Cardiac fibroblast (primary cell): ENCODE measurements around the gene SLC5A10.

Experiments used
- DNase-seq, 2 donors: peaks; one replicate each; pipeline versions ENCODE4 v3.0.0 to v3.0.0-alpha.2; 2010; ENCODE audit warnings: low read depth in 2 of 2
- H3K4me3 ChIP-seq, 2 donors: replicated peaks in 1 of 2; 1 replicate in 1 of 2; 2 replicates in 1 of 2; pipeline ENCODE4 v1.5.1; 2011; ENCODE audit warnings: low read depth in 2 of 2, low read length in 2 of 2, mild to moderate bottlenecking in 2 of 2, moderate library complexity in 1 of 2
- TF ChIP-seq, protein P1 (sequence below): IDR thresholded peaks from one replicate; pipeline ENCODE4 v1.5.1; 2011; ENCODE audit warnings: low read depth, mild to moderate bottlenecking, low read length, inconsistent platforms

Gene SLC5A10

DNA sequence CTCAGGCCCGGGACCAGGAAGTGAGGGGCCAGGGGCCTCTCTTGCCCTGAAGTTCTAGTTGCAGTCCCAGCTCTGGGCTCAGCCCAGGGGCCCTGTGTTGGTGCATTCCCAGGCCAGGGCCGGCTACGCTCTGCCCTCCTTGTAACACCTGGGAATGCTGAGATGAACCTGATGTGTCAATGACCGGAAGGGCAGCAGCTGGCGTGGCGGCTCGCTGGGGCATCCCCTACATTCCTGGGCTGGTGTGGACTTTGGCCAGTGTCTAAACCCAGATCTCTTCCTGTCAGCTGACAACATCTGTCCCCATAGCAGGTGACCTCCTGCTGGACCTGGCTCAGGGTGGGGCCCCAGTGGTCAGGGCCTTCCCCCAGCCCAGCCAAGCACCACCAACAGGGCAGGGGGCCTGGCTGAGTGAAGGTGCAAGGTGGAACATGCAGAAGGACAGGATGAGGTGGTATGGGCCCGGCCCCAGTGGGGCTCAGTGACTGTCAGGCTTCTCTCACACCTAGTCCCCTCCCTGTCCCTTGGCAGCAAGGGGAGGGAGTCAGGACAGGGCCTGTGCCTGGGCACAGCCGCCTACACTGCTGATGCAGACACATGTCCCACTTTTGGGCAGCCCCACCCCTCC, 36.7 kb downstream of the SLC5A10 start:
- no peak overlapping the region for H3K4me3 ChIP-seq
- no peak for DNase-seq
- TF ChIP-seq, protein P1, sequence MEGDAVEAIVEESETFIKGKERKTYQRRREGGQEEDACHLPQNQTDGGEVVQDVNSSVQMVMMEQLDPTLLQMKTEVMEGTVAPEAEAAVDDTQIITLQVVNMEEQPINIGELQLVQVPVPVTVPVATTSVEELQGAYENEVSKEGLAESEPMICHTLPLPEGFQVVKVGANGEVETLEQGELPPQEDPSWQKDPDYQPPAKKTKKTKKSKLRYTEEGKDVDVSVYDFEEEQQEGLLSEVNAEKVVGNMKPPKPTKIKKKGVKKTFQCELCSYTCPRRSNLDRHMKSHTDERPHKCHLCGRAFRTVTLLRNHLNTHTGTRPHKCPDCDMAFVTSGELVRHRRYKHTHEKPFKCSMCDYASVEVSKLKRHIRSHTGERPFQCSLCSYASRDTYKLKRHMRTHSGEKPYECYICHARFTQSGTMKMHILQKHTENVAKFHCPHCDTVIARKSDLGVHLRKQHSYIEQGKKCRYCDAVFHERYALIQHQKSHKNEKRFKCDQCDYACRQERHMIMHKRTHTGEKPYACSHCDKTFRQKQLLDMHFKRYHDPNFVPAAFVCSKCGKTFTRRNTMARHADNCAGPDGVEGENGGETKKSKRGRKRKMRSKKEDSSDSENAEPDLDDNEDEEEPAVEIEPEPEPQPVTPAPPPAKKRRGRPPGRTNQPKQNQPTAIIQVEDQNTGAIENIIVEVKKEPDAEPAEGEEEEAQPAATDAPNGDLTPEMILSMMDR: no peak

DNA sequence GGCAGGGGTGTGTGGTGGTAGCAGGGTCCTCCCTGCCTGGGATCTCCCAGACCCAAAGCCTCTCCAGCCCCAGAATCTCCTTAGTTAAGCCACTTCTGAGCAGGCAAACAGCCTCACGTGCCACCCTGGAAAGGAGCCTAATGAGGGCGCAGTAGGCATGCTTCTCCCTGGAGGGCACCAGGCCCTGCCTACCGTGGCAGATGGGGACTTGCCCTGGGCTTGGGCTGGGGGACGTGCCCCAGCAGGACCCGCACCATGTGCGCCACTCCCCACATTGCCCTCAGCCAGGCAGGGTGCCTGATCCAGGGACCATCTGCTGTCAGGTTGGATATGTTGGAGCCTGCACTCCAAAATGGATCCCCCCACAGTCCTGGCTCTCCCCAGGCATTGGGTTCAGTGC, 38.4 kb downstream of the SLC5A10 start:
- no peak for DNase-seq
- no peak overlapping the region for H3K4me3 ChIP-seq
- TF ChIP-seq, protein P1: no peak

DNA sequence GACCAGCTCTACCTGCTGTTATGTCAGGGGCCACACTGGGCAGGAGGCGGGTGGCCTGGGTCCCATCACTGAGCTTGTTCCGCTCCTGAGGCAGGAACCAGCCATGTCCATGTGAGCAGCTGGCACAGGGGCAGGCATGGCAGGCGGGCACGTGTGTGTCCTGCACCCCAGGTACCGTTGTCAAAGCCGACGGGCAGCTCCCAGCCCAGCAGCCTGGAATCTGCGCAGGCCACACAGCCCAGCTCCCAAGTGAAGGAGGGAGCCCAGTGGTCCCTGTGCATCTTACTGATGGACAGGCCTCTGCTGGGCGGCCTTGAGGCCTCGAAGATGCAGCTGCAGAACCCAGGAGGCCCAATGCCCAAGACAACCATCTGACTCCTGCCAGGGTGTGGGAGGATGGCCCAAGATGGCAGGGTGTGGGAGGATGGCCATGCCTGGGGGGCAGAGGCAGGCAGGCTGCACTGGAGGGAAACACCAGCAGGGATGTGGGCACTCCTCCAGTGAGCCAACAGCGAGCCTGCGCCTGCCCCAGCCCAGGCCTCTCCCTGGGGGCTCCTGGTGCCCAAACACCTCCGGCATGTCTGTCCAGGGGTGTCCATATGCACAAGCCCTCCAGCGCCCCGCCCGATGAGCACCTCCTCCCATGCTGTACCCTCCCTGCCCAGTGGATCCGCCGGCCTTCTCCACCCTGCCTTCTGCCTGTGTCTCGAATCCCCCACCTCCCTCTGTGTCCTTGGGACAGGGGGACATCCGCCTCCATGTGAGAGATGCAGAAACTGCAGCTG, 39.8 kb downstream of the SLC5A10 start:
- H3K4me3 ChIP-seq: no peak overlapping the region
- DNase-seq: no peak
- TF ChIP-seq, protein P1: no peak

DNA sequence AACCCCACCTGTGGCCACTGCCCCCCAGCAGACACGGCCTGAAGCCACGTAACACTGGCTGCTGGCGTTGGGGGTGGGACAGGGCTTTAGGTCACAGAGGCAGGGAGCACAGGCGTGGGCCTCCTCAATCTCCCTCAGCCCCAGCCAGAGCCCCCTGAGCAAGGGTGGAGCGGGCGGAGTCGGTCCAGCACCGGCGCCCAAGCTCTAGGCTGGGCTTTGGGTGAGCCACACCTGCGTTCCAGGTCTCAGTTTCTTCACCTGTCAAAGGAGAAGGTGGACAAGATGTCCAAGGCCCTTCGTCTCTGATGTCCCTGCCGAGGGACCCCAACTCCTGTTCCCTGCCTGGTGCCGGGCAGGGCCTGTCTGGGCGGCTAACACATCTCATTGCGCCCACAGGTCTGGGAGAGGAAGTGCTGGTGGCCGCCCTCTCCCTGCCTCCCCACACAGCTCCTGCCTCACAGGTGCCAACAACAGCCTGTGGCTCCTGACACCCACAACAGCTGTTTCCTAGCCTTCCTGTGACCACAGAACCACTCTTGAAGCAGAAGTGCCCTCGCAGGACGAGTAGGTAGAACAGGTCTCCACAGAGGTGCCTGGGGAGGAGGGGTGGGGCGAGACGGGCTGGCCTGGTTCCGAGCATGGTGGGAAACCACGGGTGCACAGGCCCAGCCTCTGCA, 40.6 kb downstream of the SLC5A10 start:
- DNase-seq: no peak
- TF ChIP-seq, protein P1: no peak
- no peak overlapping the region for H3K4me3 ChIP-seq

DNA sequence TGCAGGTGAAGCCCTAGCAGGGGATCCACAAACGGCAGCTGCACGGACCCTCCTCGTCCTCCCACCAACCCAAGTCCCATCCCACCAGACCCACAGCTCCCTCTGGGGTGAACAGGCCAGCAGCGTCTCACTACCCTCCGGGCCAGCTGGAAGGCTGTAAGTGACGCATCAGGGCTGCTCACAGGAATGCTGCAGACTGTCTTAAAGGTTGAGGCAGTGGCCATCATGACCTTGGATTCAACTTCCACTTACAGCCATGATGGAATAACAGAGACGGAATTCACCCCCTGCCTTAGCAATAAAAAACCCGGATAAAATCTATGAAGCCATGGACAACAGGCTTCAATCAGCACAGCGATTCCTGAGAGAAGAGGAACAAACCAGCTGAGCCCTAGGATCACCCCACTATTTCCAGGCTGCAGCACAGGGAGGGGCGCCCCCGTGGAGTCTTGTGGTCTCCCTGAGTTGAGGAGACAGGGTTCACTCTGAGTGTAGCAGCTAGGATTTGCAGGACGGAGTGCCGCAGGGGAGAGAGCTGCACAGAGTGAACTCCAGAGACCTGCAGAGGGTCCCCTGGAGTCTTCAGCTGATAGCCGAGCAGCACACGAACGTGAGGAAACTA, 42.1 kb downstream of the SLC5A10 start:
- TF ChIP-seq, protein P1: no peak
- peak; percentile 27 to 33 for DNase-seq
- H3K4me3 ChIP-seq: no peak overlapping the region

DNA sequence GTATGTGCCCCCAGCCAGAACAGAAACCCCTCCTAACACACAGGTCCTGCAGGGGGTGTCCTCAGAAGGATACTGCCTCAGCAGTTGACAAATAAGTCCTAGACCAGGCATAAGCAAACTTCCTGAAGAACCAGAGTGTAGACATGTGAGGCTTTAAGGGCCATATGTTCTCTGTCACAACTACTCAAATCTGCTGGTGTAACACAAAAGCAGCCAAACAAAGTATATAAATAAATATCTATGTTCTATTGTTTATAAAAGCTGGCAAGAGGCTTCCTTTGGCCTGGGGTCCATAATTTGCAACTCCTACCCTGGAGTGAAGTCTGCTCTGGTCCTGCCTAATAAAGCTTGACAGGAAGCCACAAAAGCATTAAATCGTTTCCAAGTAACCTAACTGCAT, 42.7 kb downstream of the SLC5A10 start:
- TF ChIP-seq, protein P1: no peak
- no peak overlapping the region for H3K4me3 ChIP-seq
- peak in 1 of 2 donors; percentile 24 for DNase-seq
